HG03135 (cell line): ENCODE results near the gene CCDC171.
"Not testable (repeated sequence)": the region's sequence is repeated elsewhere in the genome, so short reads cannot be mapped to it uniquely, and the experiment has no call there.

ENCODE experiments used
- ATAC-seq: cut with Tn5 transposase; IDR thresholded peaks from one replicate; pipeline ENCODE4 v1.9.1; 2021; ENCODE audit warnings: mild to moderate bottlenecking, moderate library complexity; ENCODE audit not compliant: unreplicated experiment

The CCDC171 gene

DNA sequence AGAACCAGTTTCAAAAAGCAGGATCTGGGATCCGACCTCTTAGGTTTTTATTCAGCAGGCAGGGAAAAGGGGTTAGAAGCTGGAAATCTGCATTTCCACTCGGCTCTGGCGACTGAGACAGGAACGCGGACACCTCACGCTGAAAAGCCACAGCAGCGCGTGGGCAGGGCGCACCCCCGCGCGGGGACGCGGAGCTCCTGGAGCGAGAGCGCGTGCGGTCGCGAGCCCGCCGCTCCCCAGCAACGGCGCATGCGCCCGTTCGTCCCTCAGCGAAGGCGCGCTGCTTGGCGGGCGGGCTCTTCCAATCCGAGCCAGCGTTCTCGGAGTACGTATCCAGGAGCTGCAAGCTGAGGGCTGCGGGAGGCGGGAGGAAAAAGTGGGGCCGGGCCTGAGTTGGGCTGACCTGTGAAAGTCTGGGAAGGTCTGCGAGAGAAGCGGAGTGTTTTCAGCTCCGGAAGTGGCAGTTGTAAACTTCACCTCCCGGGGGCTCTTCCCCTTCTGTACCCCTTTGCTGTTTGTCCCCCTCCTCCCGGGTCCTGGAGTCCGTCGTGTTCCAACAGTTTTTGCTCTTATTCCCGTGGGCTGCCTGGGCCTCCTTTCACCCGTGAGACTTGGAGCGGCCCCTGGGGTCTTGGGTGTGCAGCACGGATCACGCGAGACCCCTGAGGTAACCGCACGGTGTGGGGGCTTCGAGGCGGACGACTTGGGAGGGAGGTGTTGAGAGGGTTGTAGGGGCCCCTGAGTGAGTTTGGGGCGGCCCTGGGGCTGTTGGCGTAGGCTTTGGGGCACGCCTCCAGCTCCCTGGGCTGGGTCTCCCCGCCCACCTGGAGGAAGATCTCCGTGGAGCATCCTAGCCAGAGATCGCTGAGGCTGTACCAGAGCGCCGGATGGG lies at the start of gene CCDC171:
Gene CCDC171, plus strand, starts transcription at position 408 of the 892 bp plus-strand sequence. CDS start 11,046 bp downstream, outside the sequence.
- peak; percentile 78 for ATAC-seq

DNA sequence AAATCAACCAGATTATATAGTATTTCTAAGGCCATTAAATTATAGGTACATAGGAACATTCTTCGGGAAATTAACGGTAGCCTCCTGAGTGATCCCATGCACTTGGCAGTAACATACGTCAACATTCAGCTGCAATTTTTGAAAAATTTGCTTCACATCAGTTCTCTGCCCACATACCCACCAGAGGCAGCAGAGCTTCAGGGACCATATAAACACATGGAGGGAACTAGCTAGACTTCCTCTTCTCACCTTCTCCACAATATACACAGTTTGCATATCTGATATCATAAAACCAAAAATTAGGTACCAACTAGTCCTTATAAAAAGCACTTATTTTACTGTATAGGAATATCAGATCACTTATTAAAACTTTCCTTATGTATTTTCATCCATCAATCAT lies 46.9 kb upstream of the CCDC171 start:
- ATAC-seq, result no peak

DNA sequence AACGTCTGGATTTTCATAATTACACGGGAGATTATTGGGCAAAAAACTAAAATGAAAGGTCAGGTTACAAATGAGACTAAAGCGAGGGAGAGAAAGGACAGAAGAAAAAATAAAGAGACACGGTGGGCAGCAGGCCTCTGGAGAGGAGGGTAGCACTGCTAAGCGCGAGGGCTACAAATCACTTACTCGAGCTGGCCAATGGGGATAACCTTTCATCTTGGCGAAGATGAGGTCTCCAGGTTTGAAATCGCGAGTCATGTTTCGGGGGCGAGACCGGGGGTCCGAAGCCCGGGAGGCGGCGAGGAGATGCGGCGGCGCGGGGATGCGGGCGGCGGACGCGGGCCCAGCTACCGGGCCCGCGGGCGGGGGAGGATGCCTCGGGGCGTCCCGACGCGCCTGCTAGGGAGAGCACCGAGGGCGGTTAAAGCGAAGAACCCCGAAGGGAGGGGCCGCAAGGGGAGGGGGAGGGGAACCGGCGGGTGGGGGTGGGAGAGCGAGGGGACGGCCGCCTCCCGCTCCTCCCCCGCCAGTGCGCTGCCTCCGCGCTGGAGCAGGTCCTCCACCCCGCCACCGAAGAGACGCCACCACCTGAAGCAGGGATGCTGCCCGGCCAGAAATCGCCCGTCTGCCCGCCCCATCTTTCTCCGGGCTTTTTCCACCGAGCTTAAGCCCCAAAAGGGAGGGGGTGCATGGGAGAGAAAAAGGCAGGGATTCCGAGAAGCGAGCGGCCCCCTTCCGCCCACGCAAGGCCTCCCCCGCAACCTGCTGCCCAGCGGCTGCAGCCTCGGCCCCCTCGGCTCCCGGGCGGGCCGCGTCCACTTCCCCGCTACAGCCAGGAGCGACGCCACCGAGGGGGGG lies 42.7 kb upstream of the CCDC171 start:
- peak; percentile 38 for ATAC-seq

DNA sequence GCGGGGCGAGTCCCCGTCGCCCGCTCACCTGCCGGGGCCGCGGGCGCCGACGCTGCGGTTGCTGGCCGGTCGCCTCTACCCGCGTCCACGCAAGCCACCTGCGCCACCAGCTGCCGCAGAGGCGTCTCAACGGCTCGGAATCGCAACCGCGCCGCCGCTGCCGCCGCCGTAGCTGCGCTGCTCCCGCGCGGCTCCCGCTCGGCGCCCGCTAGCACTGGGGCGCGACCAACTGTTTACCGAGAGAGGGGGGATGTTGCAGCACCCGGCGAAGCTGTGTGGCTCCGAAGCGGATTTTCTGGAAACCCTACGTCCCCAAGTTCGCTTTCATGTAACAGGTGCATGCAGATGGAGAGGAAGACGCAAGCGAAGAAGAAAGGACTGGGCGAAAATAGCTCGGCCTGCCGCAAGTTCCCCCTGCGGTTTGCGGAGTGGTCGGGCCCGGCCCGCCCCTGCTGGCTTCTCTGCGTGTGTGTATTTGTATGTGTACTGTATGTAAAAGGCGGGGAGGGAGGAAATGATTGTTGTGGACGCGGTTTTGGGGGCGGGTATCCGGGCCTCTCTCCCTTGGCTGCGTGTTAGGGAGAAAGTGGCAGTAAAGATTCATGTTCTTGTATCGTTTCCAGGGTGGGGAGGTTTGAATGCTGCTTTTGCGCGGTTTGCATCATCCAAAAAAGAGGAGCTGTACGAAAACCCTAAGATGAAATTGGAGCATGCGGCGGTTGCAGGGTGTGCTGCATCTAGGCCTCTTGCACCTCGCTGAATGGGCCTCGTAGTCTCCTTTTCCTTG lies 41.9 kb upstream of the CCDC171 start, which contains the start of gene PSIP1:
Gene PSIP1, minus strand, starts transcription at position 182 of the 787 bp plus-strand sequence. CDS start 782 bp downstream, outside the sequence.
- ATAC-seq, result peak; percentile 75

DNA sequence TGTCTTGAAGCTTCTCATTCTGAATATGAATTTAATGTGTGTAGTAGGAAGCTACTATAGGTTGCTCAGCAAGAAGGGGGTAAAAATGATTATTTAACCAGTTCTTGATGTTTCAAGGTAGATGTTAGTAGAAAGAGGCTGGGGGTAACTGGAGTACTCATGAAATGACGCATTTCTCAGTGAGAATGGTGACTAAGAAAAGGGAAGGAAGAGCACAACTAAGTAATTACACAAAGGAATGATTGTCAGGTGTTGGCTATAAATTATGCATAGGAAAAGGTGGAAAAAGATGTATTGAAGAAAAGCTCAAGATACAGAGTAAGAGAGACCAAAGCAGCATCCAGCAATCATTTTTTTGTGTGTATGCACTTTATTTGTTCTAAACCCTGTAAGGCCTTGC lies 40.6 kb upstream of the CCDC171 start:
- ATAC-seq, result no peak

DNA sequence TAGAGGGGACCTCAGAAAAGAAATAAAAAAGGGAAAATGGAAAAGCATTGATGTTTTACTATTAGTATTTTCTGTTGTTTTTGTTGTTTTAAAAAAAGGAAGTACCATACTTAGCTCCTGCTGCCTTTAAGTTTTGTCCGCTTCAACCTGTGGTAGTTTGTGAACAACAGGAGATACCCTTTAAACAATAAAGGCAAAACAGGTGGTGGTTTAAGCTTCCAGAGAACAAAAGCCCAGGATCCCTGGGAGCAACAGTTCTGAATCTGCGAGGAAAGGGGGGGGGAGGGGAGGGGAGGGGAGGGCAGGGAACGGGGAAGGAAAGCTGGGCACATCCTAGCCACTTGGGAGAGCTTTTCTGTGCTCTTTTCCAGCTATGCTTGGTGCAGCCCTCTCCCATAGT lies 40.0 kb upstream of the CCDC171 start:
- no peak for ATAC-seq

DNA sequence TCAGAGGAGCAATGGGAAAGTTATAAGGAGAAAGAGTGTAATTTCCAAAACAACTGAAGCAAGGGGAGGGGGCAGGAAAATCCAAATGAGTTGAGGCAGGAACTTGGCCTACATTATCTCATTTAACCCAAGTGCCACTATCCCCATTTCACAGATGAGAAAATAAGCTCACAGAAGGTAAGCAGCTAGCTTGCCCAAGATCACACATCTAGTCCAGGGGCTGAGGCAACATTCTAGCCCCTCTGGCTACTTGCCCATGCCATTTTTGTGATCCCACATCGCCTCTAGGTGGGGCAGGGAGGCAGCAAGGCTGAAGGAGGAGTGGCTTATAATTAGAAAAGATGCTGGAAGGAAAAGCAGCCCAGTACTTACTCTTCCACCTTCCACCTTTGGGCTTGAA lies 39.5 kb upstream of the CCDC171 start:
- ATAC-seq, result no peak

DNA sequence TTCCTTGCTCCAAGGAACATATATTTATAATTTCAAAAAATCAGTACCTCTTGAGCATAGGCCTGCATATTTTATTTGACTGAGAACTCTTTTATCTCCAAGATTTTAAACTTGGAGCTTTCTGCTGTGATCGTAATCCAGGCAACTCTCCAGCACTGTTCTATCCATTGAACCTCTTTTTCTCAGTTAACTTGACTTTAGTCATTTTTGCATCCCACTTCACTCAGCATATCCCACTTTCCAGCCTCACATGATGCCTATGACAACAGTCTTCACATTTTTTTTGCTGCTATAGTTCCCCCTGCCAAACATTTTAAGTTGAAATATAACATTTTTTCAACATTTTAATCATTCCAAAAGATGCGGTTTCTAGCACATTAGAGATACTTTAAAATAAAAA lies 33.0 kb upstream of the CCDC171 start:
- ATAC-seq, result no peak

DNA sequence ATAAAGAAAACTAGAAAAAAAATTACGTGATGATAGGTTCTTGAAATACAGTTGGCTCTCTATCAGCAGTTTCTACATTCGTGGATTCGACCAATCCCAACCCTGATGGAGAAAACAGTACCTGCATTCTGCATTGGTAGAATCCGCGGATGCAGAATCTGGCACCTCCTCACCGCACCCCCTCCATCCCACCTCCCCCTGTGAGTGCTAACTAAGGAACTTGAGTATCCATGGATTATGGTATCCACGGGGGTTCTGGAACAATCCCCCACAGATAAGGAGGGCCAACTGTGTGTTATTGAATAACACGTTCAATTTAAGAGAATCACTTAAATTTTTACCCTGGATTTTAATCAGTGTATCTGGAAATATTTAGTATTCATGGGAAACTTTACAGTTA lies 31.6 kb upstream of the CCDC171 start:
- no peak for ATAC-seq

DNA sequence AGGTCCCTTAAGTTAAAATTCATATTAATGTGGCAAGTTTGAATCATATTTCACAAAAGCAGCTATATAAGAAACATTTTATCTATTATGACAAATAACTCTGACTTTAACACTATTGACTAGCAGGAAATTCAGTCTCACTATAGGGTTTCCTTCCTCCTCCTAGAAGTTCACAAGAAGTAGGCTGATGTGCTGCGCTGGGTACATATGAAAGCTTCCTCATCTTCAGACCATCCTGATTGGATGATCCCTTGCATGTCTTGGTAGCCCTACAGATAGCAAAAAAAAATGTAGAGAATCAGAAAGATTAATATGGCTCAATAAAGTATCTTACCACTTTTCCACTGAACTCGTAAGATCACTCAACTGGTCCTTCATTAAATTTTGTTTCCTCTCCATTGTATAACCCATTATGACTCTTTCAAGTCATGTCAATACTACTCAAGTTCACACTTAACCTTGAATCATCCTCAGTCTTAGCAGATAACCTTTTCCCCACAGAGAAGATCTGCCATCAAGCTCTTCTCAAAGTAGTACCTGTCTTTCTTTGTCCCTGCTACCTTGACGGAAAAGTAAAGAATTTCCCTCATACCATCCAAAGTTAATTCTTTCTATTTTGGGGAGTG lies 30.6 kb upstream of the CCDC171 start:
- ATAC-seq, result no peak

DNA sequence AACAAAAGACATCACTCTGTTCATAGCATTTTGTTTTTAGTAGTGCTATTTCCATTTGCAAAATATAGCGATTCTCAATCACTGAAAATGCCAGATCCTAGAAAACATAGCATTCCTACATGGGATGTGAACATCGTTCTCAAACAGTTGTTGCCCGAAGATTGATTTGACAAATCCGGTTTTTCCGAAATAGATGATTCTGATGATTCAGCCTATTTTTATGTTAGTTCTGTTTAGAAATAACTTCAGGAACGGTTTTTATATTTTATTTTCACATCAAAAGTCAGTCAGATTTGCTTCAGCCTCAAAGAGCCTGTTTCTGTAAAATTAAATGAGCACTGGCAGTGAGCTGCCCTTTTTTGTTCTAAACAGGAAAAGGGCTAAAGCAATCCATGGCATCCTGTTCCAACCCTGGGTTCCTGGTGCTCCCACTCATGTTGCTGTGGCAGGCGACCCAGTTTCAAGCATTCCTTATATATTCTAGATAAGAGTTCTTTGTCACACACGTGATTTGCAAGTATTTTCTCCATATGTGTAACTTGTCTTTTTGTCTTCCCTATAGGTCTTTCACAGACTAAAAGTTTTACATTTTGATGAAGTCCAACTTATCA lies 27.9 kb upstream of the CCDC171 start:
- no peak for ATAC-seq

DNA sequence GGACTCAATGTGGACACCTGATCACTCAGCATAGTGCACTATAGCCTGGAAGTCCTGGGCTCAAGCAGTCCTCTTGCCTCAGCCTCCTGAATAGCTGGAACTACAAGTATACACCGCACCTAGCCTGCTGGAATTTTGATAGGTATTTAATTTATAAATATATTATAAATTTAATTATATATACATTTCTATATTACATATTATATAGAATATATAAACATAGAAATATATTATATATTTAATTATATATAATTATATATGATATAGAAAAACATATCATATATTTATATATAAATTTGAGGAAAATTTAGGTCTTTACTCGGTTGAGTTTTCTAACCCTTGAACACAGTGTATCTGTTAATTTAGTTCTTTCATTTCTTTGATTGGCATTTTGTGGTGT lies 26.9 kb upstream of the CCDC171 start:
- no peak for ATAC-seq

DNA sequence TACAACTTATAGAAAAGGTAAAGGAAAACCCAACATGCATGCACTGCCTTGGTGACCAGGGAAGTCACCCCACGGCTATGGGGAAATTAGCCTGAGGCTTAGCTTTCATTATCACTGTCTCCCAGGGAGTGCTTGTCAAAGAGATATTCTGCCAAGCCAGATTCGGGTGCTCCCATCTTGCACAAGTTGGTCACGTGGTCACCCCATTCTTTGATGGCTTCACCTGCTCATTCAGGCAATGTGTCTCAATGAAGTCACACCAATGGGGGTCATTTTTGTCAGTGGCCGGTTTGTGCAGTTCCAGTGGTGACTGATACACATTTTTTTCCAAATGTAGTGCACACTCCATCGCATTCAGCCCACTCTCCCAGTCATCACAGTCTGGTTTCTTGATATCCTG lies 25.8 kb upstream of the CCDC171 start:
- not testable (repeated sequence) for ATAC-seq

DNA sequence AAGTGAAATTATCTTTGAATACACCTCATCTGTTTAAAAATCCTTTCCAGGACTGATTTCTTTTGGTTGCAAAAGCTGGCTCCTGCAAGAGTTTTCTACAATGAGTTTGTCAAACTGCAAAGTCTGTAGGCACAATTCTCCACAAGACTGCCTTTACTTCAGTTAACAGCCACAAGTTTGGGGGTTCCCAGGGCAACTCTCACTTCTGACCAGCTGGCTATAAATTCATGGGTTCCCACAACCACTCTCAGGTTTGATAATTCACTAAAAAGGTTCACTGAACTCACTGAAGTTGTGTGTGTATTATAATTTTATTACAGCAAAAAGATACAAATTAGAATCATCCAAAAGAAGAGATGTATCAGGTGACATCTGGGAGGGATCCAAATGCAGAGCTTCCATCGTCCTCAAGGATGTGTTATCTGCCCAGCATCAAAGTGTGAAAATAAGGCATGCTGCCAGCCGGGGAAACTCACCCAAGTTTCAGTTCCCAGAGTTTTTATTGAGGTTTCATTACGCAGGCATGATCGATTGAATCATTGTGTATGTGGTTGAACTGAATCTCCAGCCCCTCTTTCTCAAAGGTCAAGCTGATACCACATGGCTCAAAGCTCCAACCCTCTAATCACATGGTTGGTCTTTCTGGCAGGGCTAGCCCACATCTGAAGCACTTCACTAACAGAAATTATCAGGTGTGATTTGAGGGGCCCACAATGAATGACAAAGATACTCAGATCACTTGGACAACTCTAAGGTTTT lies 23.1 kb upstream of the CCDC171 start:
- peak; percentile 83 for ATAC-seq

DNA sequence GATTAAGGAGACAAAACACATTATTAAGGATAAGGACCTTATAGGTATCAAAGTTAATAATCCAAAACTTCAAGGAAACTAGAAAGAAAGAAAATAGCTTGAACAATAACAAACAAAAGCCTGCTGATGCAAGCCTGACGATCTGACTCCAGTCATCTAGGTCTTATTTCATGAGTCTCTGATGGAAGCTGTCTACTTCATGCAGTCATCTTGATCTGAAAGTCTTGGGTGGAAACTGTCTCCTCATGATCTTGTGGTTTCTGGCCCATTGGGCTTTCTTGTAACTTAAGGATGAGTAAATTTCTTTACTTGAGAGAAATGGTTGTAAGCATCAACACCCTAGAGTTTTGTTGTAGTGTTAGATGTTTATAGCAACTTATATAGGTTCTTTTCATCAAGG lies 21.5 kb upstream of the CCDC171 start:
- ATAC-seq, result no peak

DNA sequence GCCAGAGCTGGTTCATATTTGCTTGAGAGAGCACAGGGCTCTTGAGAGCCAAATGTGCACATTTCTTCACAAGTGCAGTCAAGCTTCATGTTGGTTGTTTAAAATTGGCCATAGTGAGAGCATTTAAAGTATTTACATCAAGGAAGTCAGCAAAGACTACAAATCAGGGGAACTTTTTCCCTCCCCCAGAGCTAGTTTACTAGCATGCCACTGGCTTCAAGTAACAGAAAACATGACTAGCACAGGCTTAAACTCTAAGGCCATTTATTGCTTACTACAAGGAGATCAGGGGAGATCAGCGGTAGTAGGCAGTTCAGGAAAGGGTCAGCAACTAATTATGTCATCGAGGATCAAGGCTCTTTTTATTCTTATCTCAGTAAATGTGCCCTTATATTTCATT lies 11.0 kb upstream of the CCDC171 start:
- ATAC-seq, result no peak

DNA sequence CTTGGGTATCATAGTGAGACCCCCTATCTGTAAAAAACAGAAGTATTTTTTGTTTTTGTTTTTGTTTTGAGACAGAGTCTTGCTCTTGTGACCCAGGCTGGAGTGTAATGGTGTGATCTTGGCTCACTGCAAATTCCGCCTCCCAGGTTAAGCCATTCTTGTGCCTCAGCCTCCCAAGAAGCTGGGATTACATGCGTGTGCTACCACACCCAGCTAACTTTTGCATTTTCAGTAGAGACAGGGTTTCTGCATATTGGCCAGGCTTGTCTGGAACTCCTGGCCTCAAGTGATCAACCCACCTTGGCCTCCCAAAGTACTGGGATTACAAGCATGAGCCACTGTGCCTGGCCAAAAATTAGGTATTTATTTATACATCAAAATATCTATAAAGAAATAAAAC lies 10.2 kb upstream of the CCDC171 start:
- ATAC-seq, result no peak

DNA sequence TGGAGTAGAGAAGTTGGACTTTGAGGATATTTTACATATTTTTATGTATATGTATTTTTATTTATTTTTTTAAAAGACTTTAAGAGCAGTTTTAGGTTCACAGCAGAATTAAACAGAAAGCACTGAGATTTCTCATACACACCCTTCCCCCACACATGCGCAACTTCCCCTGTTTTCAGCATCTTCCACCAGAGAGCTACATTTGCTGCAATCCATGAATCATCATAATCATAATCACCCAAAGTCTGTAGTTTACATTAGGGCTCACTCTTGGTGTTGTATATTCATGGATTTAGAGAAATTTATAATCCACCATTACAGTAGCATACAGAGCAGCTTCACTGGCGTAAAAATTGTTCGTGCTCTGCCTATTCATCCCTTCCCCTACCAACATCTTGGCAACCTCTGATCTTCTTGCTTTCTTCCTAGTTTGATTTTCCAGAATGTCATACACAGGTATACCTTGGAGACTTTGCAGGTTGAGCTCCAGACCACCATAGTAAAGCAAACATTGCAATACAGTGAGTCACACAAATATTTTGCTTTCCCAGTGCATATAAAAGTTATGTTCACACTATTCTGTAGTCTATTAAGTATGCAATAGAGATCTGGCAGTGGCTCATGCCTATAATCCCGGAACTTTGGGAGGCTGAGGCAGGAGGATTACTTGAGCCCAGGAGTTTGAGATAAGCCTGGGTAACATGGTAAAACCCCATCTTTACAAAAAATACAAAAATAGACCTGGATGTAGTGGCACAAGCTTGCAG lies 9.6 kb upstream of the CCDC171 start:
- ATAC-seq, result no peak

DNA sequence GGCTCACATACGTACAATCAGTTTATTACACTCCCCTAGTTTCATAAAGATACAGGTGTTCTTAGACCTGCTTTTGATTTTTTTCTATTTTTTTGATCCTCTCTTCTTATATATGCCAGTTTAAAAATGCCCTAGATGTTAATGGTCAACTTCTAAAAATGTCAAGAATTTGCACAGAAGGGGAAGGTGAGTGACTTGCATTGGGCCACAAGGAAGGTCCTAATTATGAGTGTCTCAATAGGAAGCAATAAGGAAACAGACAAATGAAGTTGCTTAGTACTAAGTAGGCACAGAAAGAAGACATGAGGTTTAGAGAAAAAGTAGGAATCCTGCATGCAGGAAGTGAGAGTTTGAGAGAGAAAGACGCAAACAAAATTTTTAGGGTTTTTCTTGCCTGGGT lies 3.2 kb upstream of the CCDC171 start:
- no peak for ATAC-seq
